Testis (tissue), 2 donors: Measurements from ENCODE around the gene SKOR2.

Experiments used
- CTCF ChIP-seq, 3 experiments: fragments of 450-650 bp in 2 of 3; fragments of 200-600 bp in 1 of 3; sonication (generic) in 1 of 3; IDR thresholded peaks; one replicate each; pipeline ENCODE4 v1.5.1; 2016 to 2019; ENCODE audit warnings: antibody characterized with exemption in 3 of 3, mild to moderate bottlenecking in 2 of 3, moderate library complexity in 1 of 3
- POLR2A ChIP-seq: fragments of 450-650 bp; IDR thresholded peaks from one replicate; pipeline ENCODE4 v1.6.1; 2017; ENCODE audit warnings: antibody characterized with exemption, mild to moderate bottlenecking, moderate library complexity

GRCh38 chr18:47263430-47264307, 12.2 kb upstream of the SKOR2 start:
- TF ChIP-seq POLR2A (no peak), CTCF (IDR thresholded peaks at IDR 0.05) (peak in 1 of 3 experiments; percentile 18)
